Stimulated activated CD8-positive, alpha-beta memory T cell treated with anti-CD3 and anti-CD28 coated beads, Interleukin-7, amount 100 ng/mL, for 1 hour (primary cell): Measurements from ENCODE around the gene RBM43.

Experiments
- DNase-seq, 2 donors: peaks; one replicate each; pipeline ENCODE4 v3.0.0-alpha.2; 2020; ENCODE audit warnings: low read depth in 2 of 2

RBM43 gene

DNA sequence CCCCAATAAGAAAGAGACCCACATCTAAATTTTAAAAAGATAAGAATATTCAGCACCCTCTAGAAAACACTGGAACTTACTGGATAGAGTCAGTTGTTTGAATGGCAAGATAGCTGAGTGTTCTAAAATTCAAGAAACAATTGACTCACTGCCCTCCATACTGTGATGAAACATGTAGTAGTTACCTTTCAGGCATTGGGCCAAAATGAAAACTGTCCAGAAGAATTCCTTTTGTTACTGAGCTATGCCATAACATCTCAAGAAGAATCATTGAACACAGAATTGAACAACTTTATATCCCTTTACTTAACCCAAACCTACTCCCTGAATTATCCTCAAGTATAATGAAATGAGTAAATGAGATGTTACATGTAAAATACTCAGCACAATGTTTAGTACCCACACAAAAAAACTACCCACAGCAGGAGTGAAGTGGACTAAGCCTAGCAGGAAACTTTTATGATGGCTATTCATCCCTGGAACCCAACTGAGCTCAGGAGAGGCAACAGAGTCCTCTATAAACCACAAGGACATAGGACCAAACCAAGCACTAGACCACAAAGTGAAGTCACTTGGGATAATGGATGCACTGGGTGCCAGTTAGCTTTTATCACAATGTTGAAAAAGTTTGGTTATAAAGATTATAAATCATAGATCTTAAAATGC, 32.7 kb downstream of the RBM43 start:
- DNase-seq, result no peak

DNA sequence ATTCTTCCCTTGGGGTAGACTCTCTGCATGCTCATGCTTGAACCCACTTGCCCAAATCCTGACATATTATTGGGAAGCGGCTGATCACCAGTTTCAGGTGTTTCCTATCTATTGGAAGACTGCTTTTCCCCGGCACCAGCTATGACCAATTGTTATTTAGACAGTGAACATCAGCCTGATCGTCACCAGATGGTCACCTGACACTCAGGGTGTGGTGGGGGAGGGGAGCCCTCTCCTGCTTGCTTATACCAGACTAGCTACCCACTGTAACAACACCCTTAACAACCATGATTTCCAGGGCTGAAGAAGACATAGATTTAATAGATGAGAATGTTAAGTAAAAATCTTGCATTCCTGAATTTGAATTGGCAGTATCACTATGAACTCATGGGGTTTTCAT, 44.3 kb downstream of the RBM43 start:
- no peak for DNase-seq

DNA sequence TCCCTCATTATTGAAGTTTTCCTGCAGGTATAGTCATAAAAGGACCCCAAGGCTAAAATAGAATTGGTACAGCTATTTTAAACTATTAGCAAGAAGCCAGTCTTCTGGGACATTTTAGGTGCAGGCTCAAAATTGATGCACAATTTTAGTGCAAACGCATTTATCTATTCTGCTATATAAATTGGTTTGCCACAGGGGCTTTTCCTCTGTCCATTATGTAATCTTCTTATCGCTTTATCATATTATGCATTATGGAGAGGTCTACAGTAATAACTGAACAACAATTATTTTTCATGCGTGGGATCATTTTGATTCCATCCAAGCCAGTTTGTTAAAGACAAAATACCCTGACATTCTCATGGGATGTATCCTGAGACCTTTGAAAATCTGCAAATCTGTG, 54.6 kb downstream of the RBM43 start:
- no peak for DNase-seq

DNA sequence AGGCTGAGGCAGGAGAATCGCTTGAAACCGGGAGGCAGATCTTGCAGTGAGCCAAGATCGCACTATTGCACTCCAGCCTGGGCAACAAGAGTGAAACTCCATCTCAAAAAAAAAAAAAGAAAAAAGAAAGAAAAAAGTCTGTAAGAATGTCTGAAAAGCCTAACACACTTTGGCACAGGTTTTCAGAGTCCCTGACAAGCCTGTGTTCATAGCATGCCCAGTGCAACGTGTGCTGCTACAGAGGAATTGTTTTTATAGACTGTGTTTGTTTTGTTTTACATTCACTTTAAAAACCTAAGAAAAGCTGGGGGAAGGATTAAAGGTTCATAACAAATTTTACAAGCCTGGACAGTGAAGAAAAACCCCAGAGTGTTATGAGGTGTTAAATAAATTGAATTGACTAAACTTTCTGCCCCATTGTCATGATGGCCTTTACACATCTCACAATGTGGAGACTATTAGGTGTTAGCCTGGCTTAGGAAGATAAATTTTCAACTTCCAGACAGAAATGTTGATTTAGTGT, 55.2 kb downstream of the RBM43 start:
- no peak for DNase-seq

DNA sequence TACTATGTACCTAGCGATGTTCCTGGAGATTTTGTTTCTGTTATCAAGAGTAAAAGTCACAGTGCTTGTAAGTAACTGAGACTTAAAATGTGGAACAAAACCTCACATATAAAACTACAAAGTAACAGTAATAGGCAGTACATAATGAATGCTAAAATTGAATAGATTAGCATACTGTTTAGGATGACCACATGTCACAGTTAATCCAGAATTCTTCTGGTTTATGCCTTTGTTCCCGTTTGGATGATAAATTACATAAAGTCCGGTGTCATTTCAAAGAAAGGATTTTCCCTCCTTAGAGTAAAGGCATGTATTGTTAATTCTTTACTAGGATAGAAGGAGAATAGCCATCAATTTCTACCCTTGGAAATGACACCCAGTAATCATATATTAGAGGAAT, 56.1 kb downstream of the RBM43 start:
- DNase-seq, result no peak

DNA sequence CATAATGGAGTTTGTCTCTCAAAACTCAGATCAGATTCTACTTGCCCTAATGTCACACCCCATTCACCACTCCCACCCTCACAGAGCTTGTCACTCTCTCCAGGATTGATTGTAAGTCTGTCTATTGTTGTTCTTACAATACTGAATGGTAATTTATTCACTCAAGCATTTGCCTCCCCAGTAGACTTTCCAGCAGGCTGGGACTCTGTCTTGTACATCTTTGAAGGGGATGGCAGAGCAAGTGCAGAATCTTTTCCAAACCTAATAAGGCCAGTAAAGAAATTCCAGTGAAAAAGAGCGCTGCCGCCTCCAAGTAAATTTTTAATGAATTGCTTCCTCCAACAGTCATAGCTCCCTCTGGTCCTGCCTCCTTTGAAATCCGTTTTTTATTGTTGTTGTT, 56.9 kb downstream of the RBM43 start:
- no peak for DNase-seq

DNA sequence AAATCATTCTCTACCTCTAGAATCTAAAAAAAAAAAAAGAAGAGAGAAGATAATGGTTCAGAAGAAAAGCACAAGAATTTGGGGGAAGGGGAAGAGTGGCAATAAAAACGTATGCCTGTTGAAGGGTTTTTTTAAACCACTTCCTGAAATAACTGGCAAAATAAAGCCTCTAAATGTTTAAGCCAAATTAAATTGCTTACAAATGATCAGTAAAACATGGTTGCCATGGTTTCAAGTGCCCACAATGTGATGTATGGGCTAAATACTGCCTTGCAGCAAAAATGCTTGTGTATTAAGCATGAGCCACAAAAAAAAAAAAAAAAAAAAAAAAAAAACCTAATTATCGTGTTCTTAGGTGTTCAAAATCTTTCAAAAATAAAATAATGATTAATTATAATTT, 60.8 kb downstream of the RBM43 start:
- no peak for DNase-seq

DNA sequence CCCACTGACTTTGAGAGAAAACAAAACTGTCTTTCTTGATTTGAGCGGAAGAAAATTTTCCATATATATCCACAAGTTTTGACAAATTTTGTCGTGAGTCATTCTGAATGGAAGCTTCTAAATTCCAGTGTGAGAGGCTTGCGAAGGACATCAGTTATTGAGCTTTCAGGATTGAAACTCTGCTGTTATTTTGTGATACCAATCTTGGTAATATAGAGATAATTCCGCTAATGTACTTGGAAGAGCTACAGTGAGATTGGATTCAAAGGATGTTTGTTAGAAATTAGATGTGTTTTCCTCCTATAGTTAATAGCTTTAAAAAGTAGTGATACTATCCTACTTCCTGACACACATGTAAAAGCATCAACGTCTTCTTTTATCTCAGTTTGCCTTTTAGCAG, 61.4 kb downstream of the RBM43 start:
- DNase-seq, result no peak

DNA sequence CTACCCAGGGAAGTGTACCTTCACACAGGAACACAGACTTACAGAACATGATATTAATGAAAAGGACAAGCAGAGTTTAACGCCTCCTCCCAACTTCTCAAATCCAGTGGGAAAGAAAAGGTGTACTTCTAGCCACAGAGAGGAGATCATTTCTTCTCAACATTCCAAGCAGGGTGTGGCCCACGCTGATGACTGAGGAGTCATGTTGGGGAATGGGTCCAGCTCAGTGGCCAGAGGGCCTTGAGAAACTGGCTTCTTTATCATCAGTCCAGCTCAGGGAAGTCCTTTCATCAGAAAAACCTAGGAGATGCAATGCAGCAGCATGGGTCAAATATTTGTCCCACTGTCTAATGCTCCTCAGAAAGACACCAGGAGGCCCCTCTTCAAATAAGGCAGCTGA, 63.0 kb downstream of the RBM43 start:
- no peak for DNase-seq
